A549 (cell line): ENCODE measurements around the gene ZNF670.
A peak's percentile ranks its signal among the peaks of the same experiment; 100 is the strongest.

Experiments
- CEBPB ChIP-seq, 2 experiments: fragments of >200 bp in 1 of 2; sonication (Bioruptor Twin) in 1 of 2; formaldehyde crosslinking in 1 of 2; IDR thresholded peaks; 2 replicates each; pipeline ENCODE4 v1.6.1; 2012 to 2016
- CHD2 ChIP-seq: fragments of 150-350 bp; IDR thresholded peaks from 2 replicates; pipeline ENCODE4 v1.6.1; 2014; ENCODE audit warnings: low read length; ENCODE audit not compliant: partially characterized antibody
- ESRRA ChIP-seq: fragments of 150-350 bp; IDR thresholded peaks from 2 replicates; pipeline ENCODE4 v1.6.1; 2014; ENCODE audit warnings: mild to moderate bottlenecking, low read length, borderline replicate concordance
- KDM1A ChIP-seq: fragments of 200-600 bp; sonication (generic); IDR thresholded peaks from 2 replicates; pipeline ENCODE4 v1.6.1; 2016; ENCODE audit warnings: low read depth, mild to moderate bottlenecking
- MAFK ChIP-seq: fragments of 450-650 bp; IDR thresholded peaks from 2 replicates; pipeline ENCODE4 v1.6.1; 2014; ENCODE audit not compliant: partially characterized antibody
- MAZ ChIP-seq: fragments of 150-350 bp; IDR thresholded peaks from 2 replicates; pipeline ENCODE4 v1.6.1; 2014; ENCODE audit warnings: antibody characterized with exemption, low read depth, low read length, borderline replicate concordance
- POLR2A ChIP-seq: IDR thresholded peaks from 2 replicates; pipeline ENCODE4 v1.6.1; 2012; ENCODE audit warnings: mild to moderate bottlenecking, low read length
- RAD21 ChIP-seq, 2 experiments: fragments of >200 bp in 1 of 2; sonication (Bioruptor Twin) in 1 of 2; formaldehyde crosslinking in 1 of 2; IDR thresholded peaks in 1 of 2; conservative IDR thresholded peaks in 1 of 2; 2 replicates in 1 of 2; 3 replicates in 1 of 2; pipeline ENCODE4 v1.6.1; 2012 to 2018; ENCODE audit warnings: inconsistent platforms in 1 of 2
- TFCP2L1 ChIP-seq: fragments of 250-450 bp; sonication (Bioruptor Pico); IDR thresholded peaks from 2 replicates; pipeline ENCODE4 v1.5.0; 2021; ENCODE audit warnings: mild to moderate bottlenecking
- TF ChIP-seq, protein P1 (sequence below): fragments of >200 bp; sonication (Bioruptor Twin); formaldehyde crosslinking; IDR thresholded peaks from 3 replicates; pipeline ENCODE4 v1.5.1; 2016
- TF ChIP-seq, protein P2 (sequence below): fragments of 450-650 bp; IDR thresholded peaks from 2 replicates; pipeline ENCODE4 v1.6.1; 2014; ENCODE audit warnings: antibody characterized with exemption
- TF ChIP-seq, protein P3 (sequence below): IDR thresholded peaks from 2 replicates; pipeline ENCODE4 v1.6.1; 2012

DNA sequence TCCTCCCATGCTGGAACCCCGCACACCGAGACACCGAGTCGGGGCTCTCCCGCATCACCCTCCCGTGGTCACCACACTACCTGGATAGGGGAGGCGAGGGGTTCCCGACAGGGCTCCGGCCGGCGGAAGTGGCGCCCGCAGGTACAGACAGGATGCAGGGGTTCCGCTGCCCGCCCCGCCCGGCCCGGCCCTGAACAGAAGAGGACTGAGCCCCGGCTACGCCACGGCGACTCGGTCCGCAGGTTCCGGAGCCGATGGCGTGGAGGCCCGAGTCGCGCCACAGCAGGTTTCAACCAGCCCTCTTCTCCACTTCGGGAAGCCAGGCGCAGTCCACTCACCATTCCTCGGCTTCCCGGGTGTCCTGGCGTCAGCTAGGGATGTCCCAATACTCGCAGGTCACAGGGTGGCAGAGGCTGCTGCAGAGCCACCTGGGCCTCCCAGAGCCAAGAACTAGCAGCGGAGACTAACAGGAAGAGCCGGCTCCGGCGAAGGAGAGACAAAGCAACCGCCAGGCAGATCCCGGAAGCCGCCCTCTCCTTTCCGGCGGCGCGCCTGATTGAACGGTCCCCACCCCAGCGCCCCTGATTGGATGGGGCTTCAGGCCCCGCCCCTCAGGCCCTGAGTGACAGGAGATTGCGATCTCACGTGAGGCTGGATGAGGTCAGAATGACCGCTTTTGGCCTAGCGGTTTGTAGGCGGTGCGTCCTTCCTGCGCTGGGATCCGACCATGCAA is 25.4 kb upstream of the ZNF670 start, which contains the start of gene ZNF669:
- TF ChIP-seq, protein P1, sequence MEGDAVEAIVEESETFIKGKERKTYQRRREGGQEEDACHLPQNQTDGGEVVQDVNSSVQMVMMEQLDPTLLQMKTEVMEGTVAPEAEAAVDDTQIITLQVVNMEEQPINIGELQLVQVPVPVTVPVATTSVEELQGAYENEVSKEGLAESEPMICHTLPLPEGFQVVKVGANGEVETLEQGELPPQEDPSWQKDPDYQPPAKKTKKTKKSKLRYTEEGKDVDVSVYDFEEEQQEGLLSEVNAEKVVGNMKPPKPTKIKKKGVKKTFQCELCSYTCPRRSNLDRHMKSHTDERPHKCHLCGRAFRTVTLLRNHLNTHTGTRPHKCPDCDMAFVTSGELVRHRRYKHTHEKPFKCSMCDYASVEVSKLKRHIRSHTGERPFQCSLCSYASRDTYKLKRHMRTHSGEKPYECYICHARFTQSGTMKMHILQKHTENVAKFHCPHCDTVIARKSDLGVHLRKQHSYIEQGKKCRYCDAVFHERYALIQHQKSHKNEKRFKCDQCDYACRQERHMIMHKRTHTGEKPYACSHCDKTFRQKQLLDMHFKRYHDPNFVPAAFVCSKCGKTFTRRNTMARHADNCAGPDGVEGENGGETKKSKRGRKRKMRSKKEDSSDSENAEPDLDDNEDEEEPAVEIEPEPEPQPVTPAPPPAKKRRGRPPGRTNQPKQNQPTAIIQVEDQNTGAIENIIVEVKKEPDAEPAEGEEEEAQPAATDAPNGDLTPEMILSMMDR: no peak
- TF ChIP-seq ESRRA: no peak
- TF ChIP-seq, protein P2, sequence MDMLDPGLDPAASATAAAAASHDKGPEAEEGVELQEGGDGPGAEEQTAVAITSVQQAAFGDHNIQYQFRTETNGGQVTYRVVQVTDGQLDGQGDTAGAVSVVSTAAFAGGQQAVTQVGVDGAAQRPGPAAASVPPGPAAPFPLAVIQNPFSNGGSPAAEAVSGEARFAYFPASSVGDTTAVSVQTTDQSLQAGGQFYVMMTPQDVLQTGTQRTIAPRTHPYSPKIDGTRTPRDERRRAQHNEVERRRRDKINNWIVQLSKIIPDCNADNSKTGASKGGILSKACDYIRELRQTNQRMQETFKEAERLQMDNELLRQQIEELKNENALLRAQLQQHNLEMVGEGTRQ: peak; percentile 53
- no peak for TF ChIP-seq CHD2
- no peak for TF ChIP-seq CEBPB (IDR thresholded peaks at IDR 0.05)
- TF ChIP-seq POLR2A: peak; percentile 64
- TF ChIP-seq MAFK: no peak
- no peak for TF ChIP-seq RAD21 (conservative IDR thresholded peaks at IDR 0.05 in 1 of 2, IDR thresholded peaks at IDR 0.05 in 1 of 2)
- no peak for TF ChIP-seq KDM1A
- no peak for TF ChIP-seq TFCP2L1
- TF ChIP-seq MAZ: no peak
- TF ChIP-seq, protein P3, sequence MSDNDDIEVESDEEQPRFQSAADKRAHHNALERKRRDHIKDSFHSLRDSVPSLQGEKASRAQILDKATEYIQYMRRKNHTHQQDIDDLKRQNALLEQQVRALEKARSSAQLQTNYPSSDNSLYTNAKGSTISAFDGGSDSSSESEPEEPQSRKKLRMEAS: peak; percentile 47
